Measurements from ENCODE around the gene AGXT.

DNA sequence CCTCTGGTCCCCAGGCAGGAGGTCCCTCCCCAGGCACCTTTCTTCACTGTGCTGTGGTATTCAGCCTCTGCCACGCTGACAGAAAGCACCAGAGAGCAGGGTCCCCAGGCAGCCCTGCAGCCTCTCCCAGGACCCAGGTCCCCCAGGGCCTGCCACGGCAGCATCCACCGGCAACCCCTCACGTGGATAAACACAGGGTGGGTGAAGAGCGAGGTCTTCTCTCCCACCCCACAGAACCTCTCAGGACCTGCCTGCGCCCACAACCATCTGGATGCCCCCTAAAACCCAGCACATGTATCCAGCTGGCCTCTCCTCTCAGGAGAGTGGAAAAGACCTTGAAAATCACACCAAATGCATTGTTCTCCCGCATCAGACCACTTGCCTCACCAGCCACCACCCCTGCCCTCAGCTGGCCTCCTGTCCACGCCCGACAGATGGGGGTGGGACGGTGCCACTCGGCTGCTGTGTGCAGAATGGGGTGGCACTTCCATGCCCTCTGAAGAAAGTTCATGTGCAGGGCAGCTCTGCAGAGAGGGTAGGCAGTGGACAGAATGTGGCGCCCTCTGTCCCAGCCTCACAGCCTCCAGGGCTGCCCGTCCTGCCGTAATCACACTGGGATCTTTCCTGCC is 33.5 kb downstream of the AGXT start:
- TF ChIP-seq CTCF (IDR thresholded peaks at IDR 0.05) (no peak), POLR2A (IDR thresholded peaks at IDR 0.05) (no peak), POLR2AphosphoS5 (IDR thresholded peaks at IDR 0.05) (no peak), EP300 (IDR thresholded peaks at IDR 0.05) (no peak)
